GM19043 (cell line): ENCODE results near the gene GRID1.
"Not testable (repeated sequence)": the region's sequence is repeated elsewhere in the genome, so short reads cannot be mapped to it uniquely, and the experiment has no call there.

Source experiments
- ATAC-seq: cut with Tn5 transposase; IDR thresholded peaks from one replicate; pipeline ENCODE4 v1.9.1; 2021; ENCODE audit warnings: low read depth; ENCODE audit not compliant: unreplicated experiment

The GRID1 gene

GRCh38 chr10:86124734-86125133, 241.9 kb downstream of the GRID1 start:
- no peak for ATAC-seq

- ATAC-seq: no peak
Measured at GRCh38 chr10:86123715-86124114, 242.9 kb downstream of the GRID1 start.

- no peak for ATAC-seq
Measured at GRCh38 chr10:86123304-86123703, 243.3 kb downstream of the GRID1 start.

GRCh38 chr10:86122646-86123045, 243.9 kb downstream of the GRID1 start:
- ATAC-seq: no peak

- no peak for ATAC-seq
Measured at GRCh38 chr10:86121200-86121599, 245.4 kb downstream of the GRID1 start.

GRCh38 chr10:86117051-86117450, 249.5 kb downstream of the GRID1 start:
- no peak for ATAC-seq

GRCh38 chr10:86113983-86114382, 252.6 kb downstream of the GRID1 start:
- no peak for ATAC-seq

- no peak for ATAC-seq
Measured at GRCh38 chr10:86113501-86113900, 253.1 kb downstream of the GRID1 start.

GRCh38 chr10:86113044-86113443, 253.6 kb downstream of the GRID1 start:
- no peak for ATAC-seq

- no peak for ATAC-seq
Measured at GRCh38 chr10:86111902-86112545, 254.6 kb downstream of the GRID1 start.

GRCh38 chr10:86110156-86110786, 256.3 kb downstream of the GRID1 start:
- no peak for ATAC-seq

GRCh38 chr10:86109421-86109820, 257.2 kb downstream of the GRID1 start:
- ATAC-seq: no peak

GRCh38 chr10:86108696-86109095, 257.9 kb downstream of the GRID1 start:
- ATAC-seq: no peak

- ATAC-seq: not testable (repeated sequence)
Measured at GRCh38 chr10:86107611-86108310, 258.8 kb downstream of the GRID1 start.

- ATAC-seq: no peak
Measured at GRCh38 chr10:86107131-86107530, 259.5 kb downstream of the GRID1 start.

- no peak for ATAC-seq
Measured at GRCh38 chr10:86106616-86107015, 260.0 kb downstream of the GRID1 start.

- no peak for ATAC-seq
Measured at GRCh38 chr10:86105640-86106039, 261.0 kb downstream of the GRID1 start.

- ATAC-seq: no peak
Measured at GRCh38 chr10:86105181-86105580, 261.4 kb downstream of the GRID1 start.

GRCh38 chr10:86104611-86105145, 261.9 kb downstream of the GRID1 start:
- ATAC-seq: no peak

GRCh38 chr10:86104156-86104555, 262.4 kb downstream of the GRID1 start:
- ATAC-seq: no peak

- ATAC-seq: no peak
Measured at GRCh38 chr10:86103391-86104101, 263.0 kb downstream of the GRID1 start.
